ENCODE results near the gene PLEKHA1.

DNA sequence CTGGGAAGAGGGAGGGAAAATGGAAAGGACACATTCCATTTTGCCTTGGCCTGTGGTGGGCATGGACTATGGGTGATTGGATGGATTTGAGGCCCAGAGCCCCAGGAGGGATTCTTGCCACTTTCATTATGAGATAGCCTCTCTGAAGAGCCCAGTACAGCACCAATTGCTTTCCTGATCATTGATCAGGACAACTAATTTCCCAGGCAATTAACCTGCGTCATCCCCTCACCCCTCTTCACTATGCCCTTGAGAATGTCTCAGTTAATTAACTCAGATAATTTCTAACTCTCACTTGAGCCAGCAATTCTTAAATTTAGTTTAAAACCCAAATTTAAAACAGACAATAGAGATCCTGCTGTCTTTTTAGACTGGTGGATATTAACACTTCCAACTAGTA is 13.5 kb upstream of the PLEKHA1 start:
- TF ChIP-seq, protein P1, sequence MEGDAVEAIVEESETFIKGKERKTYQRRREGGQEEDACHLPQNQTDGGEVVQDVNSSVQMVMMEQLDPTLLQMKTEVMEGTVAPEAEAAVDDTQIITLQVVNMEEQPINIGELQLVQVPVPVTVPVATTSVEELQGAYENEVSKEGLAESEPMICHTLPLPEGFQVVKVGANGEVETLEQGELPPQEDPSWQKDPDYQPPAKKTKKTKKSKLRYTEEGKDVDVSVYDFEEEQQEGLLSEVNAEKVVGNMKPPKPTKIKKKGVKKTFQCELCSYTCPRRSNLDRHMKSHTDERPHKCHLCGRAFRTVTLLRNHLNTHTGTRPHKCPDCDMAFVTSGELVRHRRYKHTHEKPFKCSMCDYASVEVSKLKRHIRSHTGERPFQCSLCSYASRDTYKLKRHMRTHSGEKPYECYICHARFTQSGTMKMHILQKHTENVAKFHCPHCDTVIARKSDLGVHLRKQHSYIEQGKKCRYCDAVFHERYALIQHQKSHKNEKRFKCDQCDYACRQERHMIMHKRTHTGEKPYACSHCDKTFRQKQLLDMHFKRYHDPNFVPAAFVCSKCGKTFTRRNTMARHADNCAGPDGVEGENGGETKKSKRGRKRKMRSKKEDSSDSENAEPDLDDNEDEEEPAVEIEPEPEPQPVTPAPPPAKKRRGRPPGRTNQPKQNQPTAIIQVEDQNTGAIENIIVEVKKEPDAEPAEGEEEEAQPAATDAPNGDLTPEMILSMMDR (conservative IDR thresholded peaks at IDR 0.05 in 1 of 2, IDR thresholded peaks at IDR 0.05 in 1 of 2; ENCODE audit: extremely low read depth in 1 of 2, insufficient read depth in 1 of 2, low read depth in 1 of 2, low read length in 2 of 2), result no peak
- no peak for TF ChIP-seq EZH2 (IDR thresholded peaks at IDR 0.05; ENCODE audit: borderline replicate concordance, low read length)
